Ishikawa (cell line): ENCODE measurements around the gene HDAC9.

Source experiments
- CEBPB ChIP-seq: IDR thresholded peaks from 2 replicates; pipeline ENCODE4 v1.6.1; 2012
- CREB1 ChIP-seq: IDR thresholded peaks from 2 replicates; pipeline ENCODE4 v1.6.1; 2012; ENCODE audit warnings: low read depth
- EGR1 ChIP-seq: IDR thresholded peaks from 2 replicates; pipeline ENCODE4 v1.6.1; 2012
- EP300 ChIP-seq: IDR thresholded peaks from 2 replicates; pipeline ENCODE4 v1.6.1; 2012; ENCODE audit warnings: borderline replicate concordance
- FOXM1 ChIP-seq: IDR thresholded peaks from 2 replicates; pipeline ENCODE4 v1.6.1; 2012; ENCODE audit warnings: low read depth, borderline replicate concordance
- MAX ChIP-seq: IDR thresholded peaks from 2 replicates; pipeline ENCODE4 v1.6.1; 2012
- NFIC ChIP-seq: IDR thresholded peaks from 2 replicates; pipeline ENCODE4 v1.6.1; 2012
- RAD21 ChIP-seq: IDR thresholded peaks from 2 replicates; pipeline ENCODE4 v1.6.1; 2012; ENCODE audit warnings: low read depth
- REST ChIP-seq: IDR thresholded peaks from 2 replicates; pipeline ENCODE4 v1.6.1; 2012; ENCODE audit warnings: low read depth, mild to moderate bottlenecking
- TAF1 ChIP-seq: IDR thresholded peaks from 2 replicates; pipeline ENCODE4 v1.6.1; 2012; ENCODE audit warnings: low read depth, mild to moderate bottlenecking
- TCF12 ChIP-seq: IDR thresholded peaks from 2 replicates; pipeline ENCODE4 v1.6.1; 2012; ENCODE audit warnings: low read depth
- TEAD4 ChIP-seq: IDR thresholded peaks from 2 replicates; pipeline ENCODE4 v1.6.1; 2012
- USF1 ChIP-seq: IDR thresholded peaks from 2 replicates; pipeline ENCODE4 v1.6.1; 2012
- YY1 ChIP-seq: IDR thresholded peaks from 2 replicates; pipeline ENCODE4 v1.6.1; 2012; ENCODE audit warnings: low read depth
- ZBTB7A ChIP-seq: IDR thresholded peaks from 2 replicates; pipeline ENCODE4 v1.6.1; 2012; ENCODE audit warnings: low read depth

HDAC9 gene

GRCh38 chr7:18626086-18626485, 130.5 kb downstream of the HDAC9 start:
- no peak for TF ChIP-seq CREB1
- TF ChIP-seq ZBTB7A, result no peak
- TF ChIP-seq EP300, result no peak
- no peak for TF ChIP-seq EGR1
- TF ChIP-seq TEAD4, result no peak
- TF ChIP-seq FOXM1, result no peak
- no peak for TF ChIP-seq REST
- no peak for TF ChIP-seq CEBPB
- TF ChIP-seq MAX, result no peak
- TF ChIP-seq USF1, result no peak
- no peak for TF ChIP-seq NFIC
- no peak for TF ChIP-seq TAF1
- TF ChIP-seq YY1, result no peak
- no peak for TF ChIP-seq TCF12
- TF ChIP-seq RAD21, result no peak

GRCh38 chr7:18626717-18627116, 131.2 kb downstream of the HDAC9 start:
- no peak for TF ChIP-seq EP300
- no peak for TF ChIP-seq CREB1
- no peak for TF ChIP-seq ZBTB7A
- TF ChIP-seq MAX, result no peak
- TF ChIP-seq YY1, result no peak
- no peak for TF ChIP-seq TCF12
- TF ChIP-seq RAD21, result no peak
- TF ChIP-seq TAF1, result no peak
- TF ChIP-seq TEAD4, result no peak
- TF ChIP-seq USF1, result no peak
- no peak for TF ChIP-seq NFIC
- TF ChIP-seq CEBPB, result no peak
- TF ChIP-seq FOXM1, result no peak
- no peak for TF ChIP-seq REST
- TF ChIP-seq EGR1, result no peak

GRCh38 chr7:18637516-18637915, 142.0 kb downstream of the HDAC9 start:
- TF ChIP-seq NFIC, result no peak
- no peak for TF ChIP-seq YY1

- no peak for TF ChIP-seq CEBPB
- no peak for TF ChIP-seq RAD21
- no peak for TF ChIP-seq TEAD4
- TF ChIP-seq CREB1, result no peak
- no peak for TF ChIP-seq NFIC
- TF ChIP-seq YY1, result no peak
These were observed 143.3 kb downstream of the HDAC9 start for GRCh38 chr7:18638594-18639452.

GRCh38 chr7:18639711-18640110, 144.2 kb downstream of the HDAC9 start:
- TF ChIP-seq MAX (no peak), EP300 (no peak), RAD21 (no peak), REST (no peak), TAF1 (no peak), EGR1 (no peak), NFIC (no peak), ZBTB7A (no peak), USF1 (no peak), YY1 (no peak), TEAD4 (no peak), CREB1 (no peak), TCF12 (no peak), FOXM1 (no peak), CEBPB (no peak)
